SU-DHL-6 (cell line): Measurements from ENCODE around the gene GPR55.

Experiments
- CTCF ChIP-seq: fragments of 200-600 bp; sonication (generic); IDR thresholded peaks from one replicate; pipeline ENCODE4 v1.5.1; 2017; ENCODE audit warnings: antibody characterized with exemption, mild to moderate bottlenecking, low read length, moderate library complexity; ENCODE audit not compliant: insufficient read depth, poor library complexity, severe bottlenecking
- EZH2phosphoT487 ChIP-seq: fragments of 200-600 bp; sonication (generic), shearing (Covaris generic); conservative IDR thresholded peaks from 2 replicates; pipeline ENCODE4 v1.6.1; 2018; ENCODE audit warnings: mild to moderate bottlenecking, antibody characterized with exemption, low read length, moderate library complexity, mixed read lengths

GRCh38 chr2:230972046-230972445 lies 47.0 kb upstream of the GPR55 start:
- TF ChIP-seq CTCF, result no peak
- no peak for TF ChIP-seq EZH2phosphoT487
